GM12872 (cell line): ENCODE measurements around the gene MS4A3.

Experiments
- TF ChIP-seq, protein P1 (sequence below): IDR thresholded peaks from 3 replicates; pipeline ENCODE4 v1.5.1; 2011; ENCODE audit warnings: low read depth, mild to moderate bottlenecking, low read length, moderate library complexity; ENCODE audit not compliant: insufficient read depth

MS4A3 gene, protein sequence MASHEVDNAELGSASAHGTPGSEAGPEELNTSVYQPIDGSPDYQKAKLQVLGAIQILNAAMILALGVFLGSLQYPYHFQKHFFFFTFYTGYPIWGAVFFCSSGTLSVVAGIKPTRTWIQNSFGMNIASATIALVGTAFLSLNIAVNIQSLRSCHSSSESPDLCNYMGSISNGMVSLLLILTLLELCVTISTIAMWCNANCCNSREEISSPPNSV

DNA sequence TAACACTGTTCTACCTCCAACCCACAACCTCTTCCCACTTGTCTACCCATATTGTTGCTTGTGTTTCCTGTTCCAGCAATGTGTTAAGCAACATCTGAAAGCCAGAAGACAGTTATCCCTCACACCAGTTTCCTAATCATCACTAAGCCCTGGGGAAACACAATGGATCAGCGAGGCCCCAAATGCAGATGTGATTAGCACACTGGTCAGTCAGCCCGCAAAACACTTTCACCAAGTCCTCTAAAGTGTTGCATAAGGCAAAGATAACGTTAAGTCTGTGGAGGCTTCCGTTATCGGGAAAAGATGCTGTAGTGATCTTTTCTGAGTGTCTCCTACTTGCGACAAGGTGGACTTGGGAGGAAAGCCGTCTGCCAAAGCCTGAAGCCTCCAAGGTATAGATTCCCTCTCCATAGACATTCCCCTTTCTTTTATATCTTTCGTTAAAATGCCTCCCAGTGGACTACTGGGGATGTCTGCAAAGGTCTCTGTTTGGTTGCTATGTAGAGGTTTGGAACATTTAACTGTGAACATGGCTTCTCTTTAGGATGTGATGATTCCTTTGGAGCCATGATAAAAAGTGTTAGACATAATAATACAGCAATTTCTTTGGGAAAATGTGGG, at the start of gene MS4A3:
MS4A3 (plus strand) TSS at position 317 of the 621 bp plus-strand sequence. CDS start 4,496 bp downstream, outside the sequence.
- TF ChIP-seq, protein P1, sequence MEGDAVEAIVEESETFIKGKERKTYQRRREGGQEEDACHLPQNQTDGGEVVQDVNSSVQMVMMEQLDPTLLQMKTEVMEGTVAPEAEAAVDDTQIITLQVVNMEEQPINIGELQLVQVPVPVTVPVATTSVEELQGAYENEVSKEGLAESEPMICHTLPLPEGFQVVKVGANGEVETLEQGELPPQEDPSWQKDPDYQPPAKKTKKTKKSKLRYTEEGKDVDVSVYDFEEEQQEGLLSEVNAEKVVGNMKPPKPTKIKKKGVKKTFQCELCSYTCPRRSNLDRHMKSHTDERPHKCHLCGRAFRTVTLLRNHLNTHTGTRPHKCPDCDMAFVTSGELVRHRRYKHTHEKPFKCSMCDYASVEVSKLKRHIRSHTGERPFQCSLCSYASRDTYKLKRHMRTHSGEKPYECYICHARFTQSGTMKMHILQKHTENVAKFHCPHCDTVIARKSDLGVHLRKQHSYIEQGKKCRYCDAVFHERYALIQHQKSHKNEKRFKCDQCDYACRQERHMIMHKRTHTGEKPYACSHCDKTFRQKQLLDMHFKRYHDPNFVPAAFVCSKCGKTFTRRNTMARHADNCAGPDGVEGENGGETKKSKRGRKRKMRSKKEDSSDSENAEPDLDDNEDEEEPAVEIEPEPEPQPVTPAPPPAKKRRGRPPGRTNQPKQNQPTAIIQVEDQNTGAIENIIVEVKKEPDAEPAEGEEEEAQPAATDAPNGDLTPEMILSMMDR: no peak

DNA sequence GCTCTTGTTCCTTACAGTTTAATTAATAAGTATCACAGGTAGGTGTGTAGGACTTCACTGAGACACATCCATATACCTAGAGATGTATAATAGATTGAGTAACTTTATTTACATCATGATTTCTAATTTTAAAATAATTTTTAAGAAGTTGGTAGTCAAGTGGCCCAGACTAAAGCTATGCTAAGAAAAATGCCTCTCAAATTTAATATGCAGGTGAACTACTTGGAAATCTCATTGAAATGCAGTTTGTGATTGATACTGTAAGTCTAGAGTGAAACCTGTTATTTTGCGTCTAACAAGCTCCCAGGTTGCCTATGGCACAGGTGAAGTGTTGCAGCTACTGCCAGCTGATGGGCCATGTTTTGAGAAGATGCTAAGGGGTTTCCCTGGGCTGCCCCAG, 39.6 kb upstream of the MS4A3 start, which contains the start of gene OOSP4B:
OOSP4B (plus strand) TSS at position 301 of the 400 bp plus-strand sequence.
- TF ChIP-seq, protein P1: no peak

GRCh38 chr11:60018058-60018457, 38.4 kb upstream of the MS4A3 start:
- TF ChIP-seq, protein P1: no peak

DNA sequence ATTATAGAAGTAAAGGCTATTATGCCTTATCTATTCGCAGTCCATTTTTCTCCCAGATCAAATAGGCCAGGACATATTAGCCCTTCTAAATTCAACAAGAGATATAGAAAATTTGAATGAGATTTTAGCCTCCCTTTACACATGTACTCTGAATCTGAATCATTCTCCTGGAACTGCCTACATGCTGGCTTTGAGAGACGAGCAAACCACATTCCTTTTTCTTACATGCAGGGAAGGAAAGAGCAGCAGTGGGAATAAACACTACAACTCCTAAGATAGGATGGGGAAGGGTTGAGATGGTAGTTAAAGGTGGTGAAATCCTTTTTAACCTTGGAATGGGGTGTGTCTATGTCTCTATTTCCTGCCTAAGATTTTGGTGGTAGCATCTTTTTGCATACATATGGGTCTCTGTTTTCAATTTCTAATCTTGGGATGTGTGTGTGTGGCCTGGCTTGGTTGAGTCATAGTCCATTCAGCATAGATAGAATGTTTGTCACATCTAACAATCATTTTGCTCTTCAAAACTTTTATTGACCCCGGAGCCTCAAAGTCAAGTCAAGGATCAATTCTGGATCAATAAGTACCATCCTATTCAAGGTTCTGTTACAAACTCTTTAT, 27.3 kb upstream of the MS4A3 start:
- TF ChIP-seq, protein P1: no peak

- TF ChIP-seq, protein P1: no peak
Observed at GRCh38 chr11:60040109-60040508, 16.4 kb upstream of the MS4A3 start, which contains the start of gene OOSP2. OOSP2 (plus strand) TSS chr11:60040409; CDS start chr11:60040460, 51 bp downstream.

GRCh38 chr11:60059052-60059451, 2.6 kb downstream of the MS4A3 start:
- TF ChIP-seq, protein P1: no peak

DNA sequence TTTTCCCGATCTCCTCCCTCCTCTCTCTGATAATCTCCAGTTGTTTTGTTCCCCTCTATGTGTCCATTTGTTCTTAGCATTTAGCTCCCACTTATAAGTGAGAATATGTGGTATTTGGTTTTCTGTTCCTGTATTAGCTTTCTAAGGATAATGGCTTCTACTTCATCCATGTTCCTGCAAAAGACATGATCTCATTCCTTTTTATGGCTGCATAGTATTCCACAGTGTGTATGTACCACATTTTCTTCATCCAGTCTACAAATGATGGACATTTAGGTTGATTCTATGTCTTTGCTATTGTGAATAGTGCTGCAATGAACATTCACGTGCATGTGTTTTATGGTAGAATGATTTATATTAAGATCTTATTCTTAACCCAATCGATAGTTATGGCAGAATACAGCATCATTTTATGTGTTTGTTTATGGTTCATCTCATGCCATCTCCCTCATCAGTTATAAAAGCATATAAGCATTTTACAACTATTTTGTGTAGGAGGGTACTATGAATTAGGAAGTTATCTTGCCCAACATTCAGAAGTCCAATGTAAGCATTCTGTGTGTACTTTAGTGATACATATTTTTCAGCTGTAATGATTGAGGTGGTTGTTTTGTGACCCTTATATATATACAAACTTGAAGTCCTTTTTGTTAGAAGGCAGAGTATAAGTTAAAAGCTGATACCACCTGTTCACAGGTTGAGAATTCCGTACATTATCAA, 3.2 kb downstream of the MS4A3 start:
- TF ChIP-seq, protein P1: no peak
